Measurements from ENCODE around the gene SNED1.

SNED1 gene

GRCh38 chr2:241129086-241129871 is 130.9 kb downstream of the SNED1 start:
- no peak overlapping the region for H3K9ac ChIP-seq (ENCODE audit: low read depth, low read length)
- H3K9me3 ChIP-seq (ENCODE audit: control insufficient read depth, insufficient read depth, low read length): no peaks in the 10 kb centered on the region
- H3K4me3 ChIP-seq (ENCODE audit: low read depth, low read length): no peak overlapping the region
- H3K27ac ChIP-seq (ENCODE audit: low read depth, low read length): no peak overlapping the region
- no peaks in the 10 kb centered on the region for H3K27me3 ChIP-seq (ENCODE audit: control insufficient read depth, insufficient read depth, low read length)
- H3K36me3 ChIP-seq (ENCODE audit: control insufficient read depth, insufficient read depth, low read length): peaks cover 60% of the 10 kb centered on the region
- H3K4me1 ChIP-seq (ENCODE audit: control insufficient read depth, insufficient read depth, low read length): no peaks in the 10 kb centered on the region

DNA sequence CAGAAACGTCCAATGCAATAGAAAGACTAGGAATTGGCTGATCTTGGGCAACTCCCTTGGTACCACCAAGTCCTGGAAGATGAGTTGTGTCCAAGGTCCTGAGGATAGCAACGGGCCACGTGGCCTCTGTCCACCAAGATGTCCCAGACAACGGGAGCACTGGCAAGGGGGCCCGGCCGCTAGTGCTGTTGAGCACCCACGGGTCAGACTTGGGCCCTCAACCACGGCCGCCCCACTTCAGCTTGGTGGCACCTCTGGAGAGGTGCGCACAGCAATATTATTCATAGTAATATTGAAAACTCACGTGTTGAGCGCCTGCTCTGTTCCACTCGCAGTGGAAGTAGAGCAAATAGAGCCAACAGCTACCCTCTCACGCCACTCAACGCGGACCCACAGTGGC is 131.9 kb downstream of the SNED1 start:
- H3K9ac ChIP-seq (ENCODE audit: low read depth, low read length): no peak overlapping the region
- no peak overlapping the region for H3K27ac ChIP-seq (ENCODE audit: low read depth, low read length)
- H3K4me3 ChIP-seq (ENCODE audit: low read depth, low read length): no peak overlapping the region
- no peaks in the 10 kb centered on the region for H3K4me1 ChIP-seq (ENCODE audit: control insufficient read depth, insufficient read depth, low read length)
- H3K27me3 ChIP-seq (ENCODE audit: control insufficient read depth, insufficient read depth, low read length): no peaks in the 10 kb centered on the region
- H3K9me3 ChIP-seq (ENCODE audit: control insufficient read depth, insufficient read depth, low read length): no peaks in the 10 kb centered on the region
- peaks cover 68% of the 10 kb centered on the region for H3K36me3 ChIP-seq (ENCODE audit: control insufficient read depth, insufficient read depth, low read length)

GRCh38 chr2:241131531-241131930 is 133.1 kb downstream of the SNED1 start:
- Histone ChIP-seq H3K27me3 (ENCODE audit: control insufficient read depth, insufficient read depth, low read length) (no peaks in the 10 kb centered on the region), H3K4me1 (ENCODE audit: control insufficient read depth, insufficient read depth, low read length) (no peaks in the 10 kb centered on the region), H3K27ac (ENCODE audit: low read depth, low read length) (no peak overlapping the region), H3K9ac (ENCODE audit: low read depth, low read length) (no peak overlapping the region), H3K9me3 (ENCODE audit: control insufficient read depth, insufficient read depth, low read length) (no peaks in the 10 kb centered on the region), H3K4me3 (ENCODE audit: low read depth, low read length) (no peak overlapping the region), H3K36me3 (ENCODE audit: control insufficient read depth, insufficient read depth, low read length) (peaks cover 69% of the 10 kb centered on the region)

DNA sequence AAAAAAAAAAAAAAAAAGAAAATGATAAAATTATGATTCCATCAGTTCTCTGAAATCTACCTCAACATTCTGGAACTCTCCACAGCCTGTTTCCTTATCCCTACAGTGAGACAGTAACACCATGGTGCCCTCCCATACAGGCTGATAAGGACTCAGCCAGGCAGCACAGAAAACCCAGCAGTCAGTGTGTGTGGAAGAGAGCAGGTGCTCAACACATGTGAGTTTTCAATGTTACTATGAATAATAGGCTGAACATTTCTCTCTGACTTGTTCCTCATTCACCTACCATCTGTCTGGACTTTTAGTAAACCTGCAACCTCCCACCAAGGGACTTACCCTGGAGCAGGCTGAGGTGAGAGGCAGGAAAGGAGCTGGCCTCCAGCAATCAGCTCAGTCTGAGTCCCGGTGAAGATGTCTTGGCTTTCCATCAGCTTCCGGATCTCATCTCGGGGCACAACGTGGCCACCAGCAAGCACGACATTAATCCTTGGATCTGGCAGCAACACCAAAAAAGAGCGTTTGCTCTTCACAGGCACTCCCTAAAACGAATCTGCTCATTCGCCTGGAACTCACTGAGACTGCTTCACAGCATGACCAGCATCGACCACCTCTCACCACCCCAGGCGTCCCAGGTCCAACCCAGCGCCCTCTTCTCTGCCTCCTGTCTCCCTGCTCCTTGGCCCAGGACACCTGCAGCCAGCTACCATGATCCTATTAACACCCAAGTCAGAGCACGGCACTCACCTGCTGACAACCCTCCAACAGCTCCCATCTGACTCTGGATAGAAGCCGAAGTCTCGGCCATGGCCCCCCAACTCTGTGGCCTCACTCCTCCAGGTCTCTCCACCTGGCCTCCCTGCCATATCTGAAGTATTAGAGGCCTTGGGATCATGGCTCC is 134.4 kb downstream of the SNED1 start:
- Histone ChIP-seq H3K9me3 (ENCODE audit: control insufficient read depth, insufficient read depth, low read length) (no peaks in the 10 kb centered on the region), H3K27ac (ENCODE audit: low read depth, low read length) (no peak overlapping the region), H3K27me3 (ENCODE audit: control insufficient read depth, insufficient read depth, low read length) (no peaks in the 10 kb centered on the region), H3K9ac (ENCODE audit: low read depth, low read length) (no peak overlapping the region), H3K4me1 (ENCODE audit: control insufficient read depth, insufficient read depth, low read length) (no peaks in the 10 kb centered on the region), H3K4me3 (ENCODE audit: low read depth, low read length) (no peak overlapping the region), H3K36me3 (ENCODE audit: control insufficient read depth, insufficient read depth, low read length) (peaks cover 73% of the 10 kb centered on the region)

- H3K4me1 ChIP-seq (ENCODE audit: control insufficient read depth, insufficient read depth, low read length): no peaks in the 10 kb centered on the region
- no peak overlapping the region for H3K9ac ChIP-seq (ENCODE audit: low read depth, low read length)
- H3K27me3 ChIP-seq (ENCODE audit: control insufficient read depth, insufficient read depth, low read length): no peaks in the 10 kb centered on the region
- H3K36me3 ChIP-seq (ENCODE audit: control insufficient read depth, insufficient read depth, low read length): peaks cover 79% of the 10 kb centered on the region
- H3K27ac ChIP-seq (ENCODE audit: low read depth, low read length): no peak overlapping the region
- no peak overlapping the region for H3K4me3 ChIP-seq (ENCODE audit: low read depth, low read length)
- no peaks in the 10 kb centered on the region for H3K9me3 ChIP-seq (ENCODE audit: control insufficient read depth, insufficient read depth, low read length)
Measured at GRCh38 chr2:241133436-241133820, 135.0 kb downstream of the SNED1 start.

DNA sequence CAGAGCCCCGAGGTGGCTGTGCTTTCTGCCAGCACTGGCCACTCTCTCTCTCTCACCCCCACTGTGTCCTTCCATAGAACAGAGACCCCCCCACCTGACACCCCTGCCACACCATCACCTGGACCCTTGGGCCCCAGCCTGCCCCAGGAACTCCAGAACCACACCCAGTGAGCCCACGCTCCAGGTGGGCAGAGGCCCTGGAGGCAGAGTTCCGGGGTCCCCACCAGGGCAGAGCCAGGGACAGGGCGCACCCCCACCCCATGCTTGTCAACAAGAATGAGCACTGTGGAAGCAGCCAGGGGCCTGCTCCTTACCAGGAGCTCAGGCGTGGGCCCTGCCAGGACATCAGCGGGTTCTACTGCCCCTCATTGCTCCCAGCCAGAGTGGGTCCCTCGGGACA is 136.3 kb downstream of the SNED1 start:
- Histone ChIP-seq H3K27ac (ENCODE audit: low read depth, low read length) (no peak overlapping the region), H3K4me1 (ENCODE audit: control insufficient read depth, insufficient read depth, low read length) (no peaks in the 10 kb centered on the region), H3K9me3 (ENCODE audit: control insufficient read depth, insufficient read depth, low read length) (no peaks in the 10 kb centered on the region), H3K36me3 (ENCODE audit: control insufficient read depth, insufficient read depth, low read length) (peaks cover 86% of the 10 kb centered on the region), H3K9ac (ENCODE audit: low read depth, low read length) (no peak overlapping the region), H3K27me3 (ENCODE audit: control insufficient read depth, insufficient read depth, low read length) (no peaks in the 10 kb centered on the region), H3K4me3 (ENCODE audit: low read depth, low read length) (no peak overlapping the region)

DNA sequence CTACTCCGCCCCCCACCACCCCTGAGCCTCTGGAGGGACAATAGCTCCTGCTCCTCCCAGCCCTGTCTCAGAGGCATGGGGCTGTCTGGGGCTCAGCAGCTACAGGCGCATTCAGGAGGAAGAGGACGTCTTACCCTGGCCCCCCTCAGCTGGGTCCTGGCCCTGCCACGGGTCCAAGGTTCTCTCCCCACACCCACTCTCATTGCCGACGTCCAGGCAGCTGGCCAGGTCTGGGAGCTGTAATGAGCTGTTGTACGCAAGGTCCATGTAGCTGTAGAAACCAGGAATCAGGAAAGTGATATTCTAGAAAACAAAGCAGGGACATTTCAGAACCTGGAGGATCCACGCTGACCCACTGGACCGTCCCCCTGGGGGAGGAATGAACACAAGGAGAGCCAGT is 137.3 kb downstream of the SNED1 start:
- Histone ChIP-seq H3K9ac (ENCODE audit: low read depth, low read length) (no peak overlapping the region), H3K9me3 (ENCODE audit: control insufficient read depth, insufficient read depth, low read length) (no peaks in the 10 kb centered on the region), H3K4me1 (ENCODE audit: control insufficient read depth, insufficient read depth, low read length) (no peaks in the 10 kb centered on the region), H3K27me3 (ENCODE audit: control insufficient read depth, insufficient read depth, low read length) (no peaks in the 10 kb centered on the region), H3K36me3 (ENCODE audit: control insufficient read depth, insufficient read depth, low read length) (peaks cover 86% of the 10 kb centered on the region), H3K4me3 (ENCODE audit: low read depth, low read length) (no peak overlapping the region), H3K27ac (ENCODE audit: low read depth, low read length) (no peak overlapping the region)

GRCh38 chr2:241136191-241136590 is 137.8 kb downstream of the SNED1 start:
- Histone ChIP-seq H3K4me3 (ENCODE audit: low read depth, low read length) (no peak overlapping the region), H3K27me3 (ENCODE audit: control insufficient read depth, insufficient read depth, low read length) (no peaks in the 10 kb centered on the region), H3K9me3 (ENCODE audit: control insufficient read depth, insufficient read depth, low read length) (no peaks in the 10 kb centered on the region), H3K27ac (ENCODE audit: low read depth, low read length) (no peak overlapping the region), H3K36me3 (ENCODE audit: control insufficient read depth, insufficient read depth, low read length) (peaks cover 85% of the 10 kb centered on the region), H3K4me1 (ENCODE audit: control insufficient read depth, insufficient read depth, low read length) (no peaks in the 10 kb centered on the region), H3K9ac (ENCODE audit: low read depth, low read length) (no peak overlapping the region)

DNA sequence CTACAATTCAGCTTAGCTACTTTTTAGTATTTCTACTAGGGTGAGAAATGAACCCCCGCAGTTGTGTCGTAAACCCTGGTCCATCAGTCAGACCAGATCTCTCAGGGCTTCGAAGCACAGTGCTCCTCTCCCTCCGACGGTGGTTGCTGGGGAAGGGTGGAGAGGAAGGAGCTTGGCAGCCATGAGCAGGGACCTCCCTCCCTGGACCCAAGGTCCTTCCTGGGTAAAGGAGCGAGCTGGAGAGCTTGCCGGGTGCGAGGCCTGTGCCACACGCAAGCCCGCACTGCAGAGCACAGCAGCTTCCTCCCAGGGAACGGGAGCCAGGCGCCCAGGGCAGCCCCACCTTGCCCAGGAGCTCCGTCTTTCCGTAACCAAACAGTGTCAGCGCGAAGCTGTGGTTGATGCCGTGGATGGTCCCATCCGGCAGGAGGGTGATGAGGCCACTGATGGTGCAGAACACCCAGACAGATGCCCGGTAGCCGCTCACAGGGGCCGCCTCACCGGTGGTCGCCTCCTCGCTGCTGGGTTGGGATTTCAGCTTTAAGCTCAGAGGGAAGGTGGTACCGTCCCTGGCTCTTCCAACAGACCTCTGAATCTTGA is 138.3 kb downstream of the SNED1 start:
- H3K27ac ChIP-seq (ENCODE audit: low read depth, low read length): no peak overlapping the region
- no peak overlapping the region for H3K9ac ChIP-seq (ENCODE audit: low read depth, low read length)
- H3K27me3 ChIP-seq (ENCODE audit: control insufficient read depth, insufficient read depth, low read length): no peaks in the 10 kb centered on the region
- H3K4me3 ChIP-seq (ENCODE audit: low read depth, low read length): no peak overlapping the region
- H3K36me3 ChIP-seq (ENCODE audit: control insufficient read depth, insufficient read depth, low read length): peaks cover 80% of the 10 kb centered on the region
- no peaks in the 10 kb centered on the region for H3K9me3 ChIP-seq (ENCODE audit: control insufficient read depth, insufficient read depth, low read length)
- no peaks in the 10 kb centered on the region for H3K4me1 ChIP-seq (ENCODE audit: control insufficient read depth, insufficient read depth, low read length)

- Histone ChIP-seq H3K4me3 (ENCODE audit: low read depth, low read length) (no peak overlapping the region), H3K27ac (ENCODE audit: low read depth, low read length) (no peak overlapping the region), H3K4me1 (ENCODE audit: control insufficient read depth, insufficient read depth, low read length) (no peaks in the 10 kb centered on the region), H3K27me3 (ENCODE audit: control insufficient read depth, insufficient read depth, low read length) (no peaks in the 10 kb centered on the region), H3K9me3 (ENCODE audit: control insufficient read depth, insufficient read depth, low read length) (no peaks in the 10 kb centered on the region), H3K9ac (ENCODE audit: low read depth, low read length) (no peak overlapping the region), H3K36me3 (ENCODE audit: control insufficient read depth, insufficient read depth, low read length) (peaks cover 80% of the 10 kb centered on the region)
Measured at GRCh38 chr2:241137276-241138190, 139.1 kb downstream of the SNED1 start.
